HG03025 (cell line): ENCODE measurements around the gene FLT3LG.
"Not testable (repeated sequence)": the region's sequence is repeated elsewhere in the genome, so short reads cannot be mapped to it uniquely, and the experiment has no call there.

Experiments
- ATAC-seq: cut with Tn5 transposase; IDR thresholded peaks from one replicate; pipeline ENCODE4 v1.9.1; 2021; ENCODE audit warnings: mild to moderate bottlenecking, moderate library complexity; ENCODE audit not compliant: unreplicated experiment, low FRiP score

FLT3LG gene

GRCh38 chr19:49440439-49441209, 33.4 kb upstream of the FLT3LG start:
- ATAC-seq: no peak

DNA sequence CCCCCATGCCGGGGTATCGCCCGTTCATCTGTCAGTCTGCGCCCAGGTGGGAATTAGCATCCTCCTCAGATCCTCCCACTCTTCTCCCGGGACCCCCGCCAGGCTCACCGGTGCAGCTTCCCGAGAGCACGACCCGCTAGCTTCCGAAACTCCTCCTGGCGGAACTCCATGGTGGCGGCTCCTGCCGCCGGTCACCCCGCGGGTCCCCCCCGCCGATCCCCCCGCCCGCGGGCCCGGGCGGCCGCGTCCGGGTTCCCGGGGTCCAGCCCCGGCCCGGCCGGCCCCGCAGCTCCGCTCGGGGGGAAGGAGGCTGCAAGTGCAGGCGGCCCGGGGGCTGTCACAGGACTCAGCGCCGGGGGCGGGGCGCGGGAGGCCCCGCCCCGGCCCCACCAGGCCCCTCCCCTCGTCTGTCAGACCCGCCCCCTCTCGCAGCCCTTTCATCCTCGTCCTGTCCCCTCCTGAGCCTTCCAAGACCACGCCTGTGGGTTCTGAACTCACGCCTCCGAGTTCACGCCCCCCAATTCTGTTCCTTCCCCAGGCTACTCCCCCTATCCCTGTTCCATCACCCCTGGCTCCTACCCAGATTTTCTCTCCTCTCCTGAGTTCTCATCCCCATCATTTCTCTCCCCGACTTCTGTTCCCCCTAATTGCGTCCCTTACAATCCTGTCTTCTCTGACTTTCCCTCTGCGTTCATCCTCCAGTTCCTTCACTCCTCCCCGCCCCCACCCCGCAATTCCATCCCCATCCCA, 32.6 kb upstream of the FLT3LG start, which contains the start of gene SLC17A7:
TSS of gene SLC17A7 (minus strand) at position 318 of the 750 bp plus-strand sequence. CDS start at position 170, 148 bp downstream.
- no peak for ATAC-seq

GRCh38 chr19:49441960-49442350, 32.1 kb upstream of the FLT3LG start:
- ATAC-seq: no peak

- no peak for ATAC-seq
Measured at GRCh38 chr19:49442354-49442753, 31.7 kb upstream of the FLT3LG start.

GRCh38 chr19:49442771-49443365, 31.1 kb upstream of the FLT3LG start:
- ATAC-seq: peak; percentile 11

- ATAC-seq: peak; percentile 73
Measured at GRCh38 chr19:49443366-49444099, 30.5 kb upstream of the FLT3LG start.

DNA sequence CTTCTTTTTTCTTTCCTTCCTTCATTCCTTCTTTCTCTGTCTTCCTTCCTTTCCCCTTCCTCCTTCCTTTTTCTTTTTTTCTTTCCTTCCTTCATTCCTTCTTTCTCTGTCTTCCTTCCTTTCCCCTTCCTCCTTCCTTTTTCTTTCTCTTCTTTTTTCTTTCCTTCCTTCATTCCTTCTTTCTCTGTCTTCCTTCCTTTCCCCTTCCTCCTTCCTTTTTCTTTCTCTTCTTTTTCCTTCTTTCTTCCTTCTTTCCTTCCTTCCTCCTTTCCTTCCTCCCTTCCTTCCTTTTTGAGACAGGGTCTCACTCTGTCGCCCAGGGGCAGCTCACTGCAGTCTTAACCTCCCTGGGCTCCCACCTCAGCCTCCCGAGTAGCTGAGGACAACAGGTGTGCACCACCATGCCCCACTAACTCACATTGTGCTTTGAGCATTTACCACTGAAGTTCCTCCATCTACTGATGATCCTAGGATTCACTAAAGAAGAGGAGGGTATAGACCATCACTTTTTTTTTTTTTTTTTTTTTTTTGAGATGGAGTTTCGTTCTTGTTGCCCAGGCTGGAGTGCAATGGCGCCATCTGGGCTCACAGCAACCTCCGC, 29.8 kb upstream of the FLT3LG start:
- not testable (repeated sequence) for ATAC-seq

DNA sequence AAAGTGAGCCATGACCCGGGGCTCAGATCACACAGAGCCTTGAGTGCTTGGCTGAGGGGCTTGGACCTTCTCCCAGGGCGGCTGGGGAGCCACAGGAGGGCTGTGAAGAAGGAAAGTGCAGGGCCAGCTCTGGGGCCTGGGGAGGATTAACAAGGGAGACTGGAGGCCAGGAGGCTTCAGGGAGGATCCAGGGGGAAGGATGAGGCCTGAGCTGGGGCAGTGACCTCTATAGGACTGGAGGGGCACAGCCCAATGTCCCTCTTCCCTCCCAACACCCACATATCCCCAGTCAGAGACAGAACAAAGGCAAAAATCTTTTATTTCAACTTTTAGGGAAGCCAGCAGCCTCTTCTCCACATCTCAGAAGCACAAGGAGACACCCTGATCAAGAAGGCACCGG, 28.0 kb upstream of the FLT3LG start:
- ATAC-seq: no peak

DNA sequence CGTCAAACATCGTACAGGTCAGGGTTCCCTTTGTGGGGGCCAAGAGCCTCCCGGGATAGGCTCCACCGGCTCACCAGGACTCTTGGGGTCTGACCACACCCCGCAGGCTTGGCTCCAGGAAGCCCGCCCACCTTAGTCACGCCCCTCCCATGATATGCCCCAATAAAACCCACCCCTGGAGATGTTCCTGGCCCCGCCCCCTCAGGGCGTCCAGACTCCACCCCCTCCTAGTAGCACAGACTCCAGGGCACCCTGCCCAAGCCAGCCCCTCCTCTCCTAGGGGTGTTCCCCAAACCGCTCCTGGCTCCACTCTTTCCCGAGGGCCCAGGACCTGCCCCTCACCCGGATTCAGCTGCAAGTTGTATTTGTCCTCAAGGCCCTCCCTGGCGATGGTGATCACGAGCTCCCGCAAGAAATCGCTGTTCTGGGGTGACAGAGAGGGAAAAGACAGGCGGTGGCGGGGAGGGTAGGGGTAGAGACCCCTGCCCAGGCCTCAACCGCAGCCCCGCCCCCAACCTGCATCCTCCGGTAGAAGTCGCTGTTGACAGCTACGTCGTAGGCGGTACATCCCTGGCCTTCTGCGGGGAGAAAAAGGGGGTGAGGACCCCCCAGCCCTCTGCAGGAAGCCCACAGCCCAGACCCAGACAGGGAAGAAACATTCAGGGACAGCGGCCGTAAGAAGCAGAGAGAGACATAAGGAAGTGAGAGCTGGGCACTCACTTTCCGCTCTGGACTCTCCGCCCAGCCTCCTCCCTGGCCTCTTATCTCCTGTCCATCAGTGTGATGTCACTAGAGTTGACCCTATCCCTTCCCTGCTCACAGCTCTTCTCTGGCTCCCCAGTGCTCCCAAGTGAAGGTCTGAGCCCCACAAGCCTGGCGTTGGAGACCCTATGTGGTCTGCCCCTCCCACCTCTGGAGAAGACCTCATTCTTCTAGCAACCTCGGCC, 26.3 kb upstream of the FLT3LG start:
- ATAC-seq: no peak

DNA sequence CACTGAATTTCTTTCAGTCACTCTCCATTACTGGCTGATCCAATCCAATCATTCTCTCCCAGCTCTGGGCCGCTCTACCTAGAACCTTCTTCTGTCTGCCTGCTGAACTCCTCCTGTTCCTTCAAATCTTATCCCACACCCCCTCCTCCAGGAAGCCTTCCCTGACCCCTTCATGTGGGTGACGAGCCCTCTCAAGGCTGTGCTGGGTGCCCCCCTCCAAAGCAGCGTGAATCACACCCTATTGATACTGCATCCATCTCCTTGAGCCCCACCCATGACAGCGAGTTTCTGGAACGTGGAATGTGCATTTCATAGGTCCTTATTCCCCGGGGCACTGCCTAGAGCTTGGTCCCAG, 25.6 kb upstream of the FLT3LG start:
- no peak for ATAC-seq

DNA sequence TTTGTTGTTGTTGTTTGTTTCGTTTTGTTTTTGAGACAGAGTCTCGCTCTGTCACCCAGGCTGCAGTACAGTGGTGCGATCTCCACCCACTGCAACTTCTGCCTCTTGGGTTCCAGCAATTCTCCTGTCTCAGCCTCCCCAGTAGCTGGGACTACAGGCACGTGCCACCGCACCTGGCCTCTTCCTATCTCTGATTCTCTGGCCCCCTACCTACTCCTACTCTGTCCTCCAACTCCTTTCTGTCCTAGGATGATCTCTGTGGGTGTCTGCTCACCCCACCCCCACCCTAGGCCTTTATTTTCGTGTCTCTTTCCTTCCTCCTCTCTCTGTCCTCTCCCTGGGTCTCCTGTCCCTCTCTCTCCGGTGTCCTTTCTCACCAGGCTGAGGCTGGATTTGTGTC, 23.6 kb upstream of the FLT3LG start:
- no peak for ATAC-seq

- ATAC-seq: peak; percentile 49
Measured at GRCh38 chr19:49451430-49452181, 22.4 kb upstream of the FLT3LG start, which contains the start of gene PIH1D1. Gene PIH1D1 (minus strand): TSS chr19:49451814. CDS start chr19:49451574, 240 bp downstream.

GRCh38 chr19:49453013-49453756, 20.8 kb upstream of the FLT3LG start, which contains the start of gene ALDH16A1:
Gene ALDH16A1 (plus strand): TSS chr19:49453225. CDS start chr19:49453332, 107 bp downstream.
- ATAC-seq: peak; percentile 76

DNA sequence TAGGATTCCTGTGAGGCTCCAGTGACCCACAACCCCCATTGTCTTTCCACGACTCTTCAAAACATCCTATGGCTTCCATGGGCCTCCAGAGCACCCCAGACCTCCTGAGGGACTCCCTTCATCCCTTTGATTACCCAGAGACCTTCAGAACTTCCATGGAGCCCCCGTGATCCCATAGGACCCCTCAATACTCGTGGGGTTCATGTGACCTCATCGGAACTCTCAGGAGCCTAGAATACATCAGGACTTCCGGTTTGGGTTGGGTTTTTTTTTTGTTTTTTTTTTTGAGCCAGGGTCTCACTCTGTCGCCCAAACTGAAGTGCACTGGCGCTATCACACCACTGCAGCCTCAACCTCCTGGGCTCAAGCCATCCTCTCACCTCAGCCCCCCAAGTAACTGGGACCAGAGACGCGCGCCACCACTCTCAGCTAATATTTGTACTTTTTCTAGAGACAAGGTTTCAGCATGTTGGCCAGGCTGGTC, 20.2 kb upstream of the FLT3LG start:
- no peak for ATAC-seq

- no peak for ATAC-seq
Measured at GRCh38 chr19:49455773-49456172, 18.2 kb upstream of the FLT3LG start.

DNA sequence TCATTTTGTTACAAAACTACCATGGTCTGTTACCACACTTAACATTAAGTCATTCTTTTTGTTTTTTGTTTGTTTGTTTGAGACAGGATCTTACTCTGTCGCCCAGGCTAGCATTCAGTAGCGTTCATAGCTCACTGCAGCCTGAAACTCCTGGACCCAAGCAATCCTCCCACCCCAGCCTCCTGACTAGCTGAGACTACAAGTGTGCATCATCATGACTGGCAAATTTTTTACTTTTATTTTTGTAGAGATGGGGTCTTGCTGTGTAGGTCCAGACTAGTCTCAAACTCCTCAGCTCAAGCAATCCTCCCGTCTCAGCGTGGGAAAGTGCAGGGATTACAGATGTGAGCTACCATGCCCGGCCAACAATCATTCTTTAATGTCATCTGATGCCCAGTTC, 17.7 kb upstream of the FLT3LG start:
- ATAC-seq: no peak

- ATAC-seq: no peak
Measured at GRCh38 chr19:49458567-49458903, 15.5 kb upstream of the FLT3LG start.

- no peak for ATAC-seq
Measured at GRCh38 chr19:49459388-49459787, 14.6 kb upstream of the FLT3LG start.
